Progenitor cell of endocrine pancreas (in vitro differentiated cells): ENCODE data around the gene EMP3. TPM values are rescaled to one million over a fixed set of nuclear protein-coding genes. Genes with fewer than 3 reads are reported as not detected.

Experiments used
- DNase-seq: peaks from one replicate; pipeline ENCODE4 v3.0.0; 2021; ENCODE audit warnings: low spot score; ENCODE audit not compliant: unreplicated experiment
- H3K27ac Mint-ChIP-seq: 2 replicates; pipeline ENCODE4 v1.8.0; 2021; ENCODE audit warnings: mild to moderate bottlenecking, moderate library complexity, mixed read lengths
- H3K27me3 Mint-ChIP-seq: 2 replicates; pipeline ENCODE4 v1.8.0; 2021; ENCODE audit warnings: mixed read lengths
- H3K36me3 Mint-ChIP-seq: 2 replicates; pipeline ENCODE4 v1.8.0; 2022; ENCODE audit warnings: mixed read lengths; ENCODE audit not compliant: insufficient read depth
- H3K4me1 Mint-ChIP-seq: 2 replicates; pipeline ENCODE4 v1.8.0; 2021; ENCODE audit warnings: low read depth, mixed read lengths
- H3K4me3 Mint-ChIP-seq: 2 replicates; pipeline ENCODE4 v1.8.0; 2021; ENCODE audit warnings: low read depth, mild to moderate bottlenecking, moderate library complexity, mixed read lengths
- H3K9me3 Mint-ChIP-seq: 2 replicates; pipeline ENCODE4 v1.8.0; 2021; ENCODE audit warnings: low read depth, mixed read lengths
- total RNA-seq: library from RNA; stranded (reverse); gene quantifications from 2 replicates; pipeline ENCODE4 v1.2.1, GENCODE V29; 2021
- TF ChIP-seq, protein P1 (sequence below): fragments of 200-600 bp; sonication (generic); IDR thresholded peaks from one replicate; pipeline ENCODE4 v1.5.0; 2021; ENCODE audit warnings: antibody characterized with exemption, mild to moderate bottlenecking; ENCODE audit not compliant: unreplicated experiment

EMP3 gene
- total RNA-seq, 1 donor from 2014 or later = 2.9 TPM

DNA sequence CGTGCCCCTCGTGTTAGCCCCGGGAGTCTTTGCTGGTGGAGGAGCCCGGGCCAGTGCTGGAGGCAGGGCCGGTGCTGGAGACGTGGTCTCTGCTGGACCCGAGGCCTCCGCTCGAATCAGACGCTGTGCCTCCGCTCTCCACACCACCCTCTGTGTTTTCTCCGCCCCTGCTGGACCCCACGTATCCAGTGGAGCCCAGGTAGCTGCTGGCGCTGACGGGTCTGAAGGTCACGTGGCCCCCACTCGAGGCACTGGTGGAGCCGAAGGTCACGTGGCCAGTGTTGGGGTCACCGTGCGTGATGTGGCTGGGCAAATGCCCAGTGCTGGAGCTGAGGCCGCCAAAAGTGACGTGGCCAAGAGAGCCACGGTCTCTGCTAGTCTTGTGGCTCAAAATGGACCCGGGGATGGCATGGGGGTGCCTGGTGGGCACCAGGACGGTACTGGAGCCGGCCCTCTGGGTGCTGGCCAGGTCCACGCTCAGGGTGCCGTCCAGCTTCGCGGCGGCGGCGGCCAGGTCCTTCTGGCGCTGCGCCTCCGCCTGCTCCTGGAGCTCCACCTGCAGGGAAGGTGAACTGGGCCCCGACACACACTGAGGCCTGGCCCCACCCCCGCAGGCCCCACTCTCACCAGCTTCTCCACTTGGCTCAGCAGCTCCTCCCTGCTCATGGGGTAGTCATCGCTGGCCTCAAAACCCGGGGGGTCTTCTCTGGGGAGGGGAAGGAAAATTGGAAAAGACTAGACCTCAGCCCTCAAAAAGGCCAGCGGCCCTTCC lies 28.2 kb upstream of the EMP3 start:
- TF ChIP-seq, protein P1, sequence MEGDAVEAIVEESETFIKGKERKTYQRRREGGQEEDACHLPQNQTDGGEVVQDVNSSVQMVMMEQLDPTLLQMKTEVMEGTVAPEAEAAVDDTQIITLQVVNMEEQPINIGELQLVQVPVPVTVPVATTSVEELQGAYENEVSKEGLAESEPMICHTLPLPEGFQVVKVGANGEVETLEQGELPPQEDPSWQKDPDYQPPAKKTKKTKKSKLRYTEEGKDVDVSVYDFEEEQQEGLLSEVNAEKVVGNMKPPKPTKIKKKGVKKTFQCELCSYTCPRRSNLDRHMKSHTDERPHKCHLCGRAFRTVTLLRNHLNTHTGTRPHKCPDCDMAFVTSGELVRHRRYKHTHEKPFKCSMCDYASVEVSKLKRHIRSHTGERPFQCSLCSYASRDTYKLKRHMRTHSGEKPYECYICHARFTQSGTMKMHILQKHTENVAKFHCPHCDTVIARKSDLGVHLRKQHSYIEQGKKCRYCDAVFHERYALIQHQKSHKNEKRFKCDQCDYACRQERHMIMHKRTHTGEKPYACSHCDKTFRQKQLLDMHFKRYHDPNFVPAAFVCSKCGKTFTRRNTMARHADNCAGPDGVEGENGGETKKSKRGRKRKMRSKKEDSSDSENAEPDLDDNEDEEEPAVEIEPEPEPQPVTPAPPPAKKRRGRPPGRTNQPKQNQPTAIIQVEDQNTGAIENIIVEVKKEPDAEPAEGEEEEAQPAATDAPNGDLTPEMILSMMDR = no peak
- Mint-ChIP-seq H3K27ac (no peak overlapping the region), H3K36me3 (no peaks in the 10 kb centered on the region), H3K4me3 (no peak overlapping the region), H3K9me3 (no peaks in the 10 kb centered on the region), H3K27me3 (peaks cover 4% of the 10 kb centered on the region), H3K4me1 (no peaks in the 10 kb centered on the region)
- DNase-seq = no peak

DNA sequence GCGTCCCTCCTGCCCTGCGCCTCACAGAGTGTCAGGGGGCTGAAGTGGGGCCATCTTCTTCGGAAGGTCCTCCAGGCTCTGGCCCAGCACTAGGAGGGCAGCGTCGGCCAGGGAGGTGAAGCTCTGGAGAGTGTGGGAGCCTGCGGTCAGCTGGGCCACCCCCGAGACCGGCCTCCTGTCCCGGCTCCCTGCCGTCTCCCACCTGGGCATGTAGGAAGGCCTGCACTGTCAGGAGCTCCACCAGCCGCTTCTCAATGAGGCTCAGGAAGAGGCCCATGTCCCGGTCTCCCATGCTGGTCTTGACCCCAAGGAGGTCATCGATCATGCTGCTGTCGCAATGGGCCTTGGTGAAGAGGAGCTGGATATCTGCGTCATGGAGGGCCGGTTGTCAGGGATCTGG lies 27.4 kb upstream of the EMP3 start:
- H3K4me1 Mint-ChIP-seq = no peaks in the 10 kb centered on the region

GRCh38 chr19:48301886-48302599 lies 23.3 kb upstream of the EMP3 start:
- H3K4me3 Mint-ChIP-seq = no peak overlapping the region
- peaks cover 12% of the 10 kb centered on the region for H3K27me3 Mint-ChIP-seq
- no peak overlapping the region for H3K27ac Mint-ChIP-seq
- no peak for DNase-seq
- no peaks in the 10 kb centered on the region for H3K9me3 Mint-ChIP-seq
- H3K4me1 Mint-ChIP-seq = no peaks in the 10 kb centered on the region
- no peaks in the 10 kb centered on the region for H3K36me3 Mint-ChIP-seq
- TF ChIP-seq, protein P1 = no peak

More for the DNA sequence above, 27.4 kb upstream of the EMP3 start:
- no peak for DNase-seq
- Mint-ChIP-seq H3K9me3 (no peaks in the 10 kb centered on the region), H3K4me3 (no peak overlapping the region), H3K27ac (no peak overlapping the region), H3K36me3 (no peaks in the 10 kb centered on the region), H3K27me3 (peaks cover 4% of the 10 kb centered on the region)
- TF ChIP-seq, protein P1 = no peak

- DNase-seq = no peak
- Mint-ChIP-seq H3K27ac (no peak overlapping the region), H3K27me3 (peaks cover 12% of the 10 kb centered on the region), H3K4me1 (no peaks in the 10 kb centered on the region), H3K4me3 (no peak overlapping the region), H3K9me3 (no peaks in the 10 kb centered on the region), H3K36me3 (no peaks in the 10 kb centered on the region)
- TF ChIP-seq, protein P1 = no peak
Observed at GRCh38 chr19:48302600-48302959, 22.8 kb upstream of the EMP3 start.

GRCh38 chr19:48303367-48303766 lies 22.0 kb upstream of the EMP3 start:
- no peak for DNase-seq
- Mint-ChIP-seq H3K4me3 (no peak overlapping the region), H3K36me3 (no peaks in the 10 kb centered on the region), H3K27me3 (peaks cover 12% of the 10 kb centered on the region), H3K4me1 (no peaks in the 10 kb centered on the region), H3K27ac (no peak overlapping the region), H3K9me3 (no peaks in the 10 kb centered on the region)
- TF ChIP-seq, protein P1 = no peak
